Measurements from ENCODE around the gene EFNA5. TPM values are rescaled to one million over a fixed set of nuclear protein-coding genes. Genes with fewer than 3 reads are reported as not detected.

Gene EFNA5
- total RNA-seq, 1 experiment from 2014 or later, result 5.9 TPM

DNA sequence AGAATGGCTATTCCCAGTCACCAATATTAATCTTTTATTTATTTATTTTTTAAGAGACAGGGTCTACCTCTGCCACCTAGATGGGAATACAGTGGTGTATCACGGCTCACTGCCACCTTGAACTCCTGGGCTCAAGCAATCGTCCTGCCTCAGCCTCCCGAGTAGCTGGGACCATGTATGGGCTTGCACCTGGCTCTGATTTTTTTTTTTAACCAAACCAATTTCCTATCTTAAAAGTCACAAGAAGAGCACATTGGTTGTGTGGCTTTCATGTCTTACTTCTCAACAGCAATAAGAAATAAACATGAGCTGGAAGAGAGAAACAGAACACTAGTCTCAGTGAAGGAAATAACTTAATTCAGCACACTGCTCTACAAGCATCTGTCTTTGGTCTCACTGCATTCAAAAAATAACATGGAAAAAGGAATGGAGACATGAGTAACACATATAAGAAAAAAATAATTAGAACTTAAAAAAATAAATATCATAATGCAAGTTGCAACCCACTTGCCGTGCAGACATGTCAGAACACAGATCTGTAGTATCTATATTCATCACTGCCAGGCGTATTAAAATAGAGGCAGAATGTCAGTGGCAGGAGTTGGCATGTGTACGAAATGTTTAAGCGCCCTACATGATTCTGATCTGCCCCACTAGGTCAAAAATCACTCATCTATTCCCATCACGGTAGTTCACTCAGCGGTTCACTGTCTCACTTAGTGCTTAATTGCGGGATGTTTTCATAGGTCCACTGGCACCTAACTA lies 66.4 kb downstream of the EFNA5 start:
- no peak for DNase-seq (ENCODE audit: low spot score)

DNA sequence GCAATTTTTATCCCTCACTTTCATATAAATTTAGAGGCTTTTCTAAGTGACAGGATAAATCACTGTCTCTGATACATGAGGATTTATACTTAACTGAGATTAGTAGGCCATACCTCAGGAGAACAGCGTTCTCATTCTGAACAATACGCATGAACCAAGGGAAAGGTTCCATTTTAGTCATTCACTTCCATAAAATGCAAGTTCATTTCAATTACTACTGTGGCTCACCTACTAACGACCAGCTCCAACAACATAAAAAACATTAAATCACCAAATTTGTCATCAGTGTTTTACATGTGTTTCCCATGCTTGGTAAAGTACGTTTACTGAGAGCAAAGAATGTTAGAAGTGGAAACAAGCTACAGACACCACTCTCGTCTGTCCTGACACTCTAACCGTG lies 67.4 kb downstream of the EFNA5 start:
- DNase-seq (ENCODE audit: low spot score), result no peak

DNA sequence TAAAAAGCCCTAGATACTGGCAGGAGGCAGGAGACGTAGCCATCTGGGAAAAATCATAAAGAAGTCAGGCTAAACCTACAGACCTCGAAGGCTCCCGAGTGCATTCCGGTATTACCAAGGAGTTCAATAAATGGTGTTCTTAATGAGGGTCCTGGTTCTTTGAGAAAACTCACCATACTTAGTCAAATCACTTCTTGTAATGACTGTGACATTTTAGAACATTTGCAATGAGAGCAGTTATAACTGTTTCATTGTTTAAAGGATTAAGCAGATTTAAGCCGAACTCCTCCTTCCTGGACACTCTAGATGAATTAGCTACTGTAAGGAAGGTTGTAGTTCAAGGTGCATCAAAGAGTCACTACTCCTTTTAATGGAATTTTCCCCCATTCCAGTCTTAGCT lies 67.8 kb downstream of the EFNA5 start:
- no peak for DNase-seq (ENCODE audit: low spot score)

DNA sequence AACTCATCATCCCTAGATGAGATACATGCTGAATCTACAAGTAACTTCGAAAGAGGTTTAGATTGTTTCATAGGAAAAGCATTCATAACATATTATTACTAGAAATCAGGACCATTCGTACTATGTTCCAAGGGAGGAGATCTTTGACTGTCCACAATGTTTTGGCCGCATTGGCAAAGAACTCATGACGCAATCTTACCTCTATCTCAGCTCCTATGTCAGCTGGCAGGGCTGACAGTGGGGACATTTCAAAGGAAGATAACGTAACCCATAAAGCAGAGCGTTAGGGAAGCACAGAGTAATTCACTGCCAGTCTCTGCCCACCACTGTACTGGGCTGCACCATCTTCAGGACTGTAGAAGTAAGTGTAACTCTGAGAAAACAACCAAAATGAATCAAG lies 69.7 kb downstream of the EFNA5 start:
- no peak for DNase-seq (ENCODE audit: low spot score)

DNA sequence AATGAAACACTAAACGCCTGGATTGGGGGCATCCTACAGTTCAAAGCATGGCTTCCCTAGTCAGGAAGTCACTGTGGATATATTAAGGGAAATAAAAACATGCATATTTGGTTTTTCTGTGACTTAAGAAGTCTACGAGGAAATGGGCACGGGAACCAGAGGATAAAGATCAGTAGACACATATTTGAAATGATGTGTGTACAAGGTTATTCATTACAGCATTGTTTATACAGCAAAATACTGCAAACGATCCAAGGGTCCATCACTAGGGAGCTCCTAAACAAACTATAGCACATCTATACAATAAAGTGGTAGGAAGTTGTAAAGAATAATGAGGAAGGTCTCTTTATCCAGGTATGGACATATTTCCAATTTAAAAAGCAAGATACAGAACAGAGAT lies 71.8 kb downstream of the EFNA5 start:
- DNase-seq (ENCODE audit: low spot score), result peak; percentile 47

DNA sequence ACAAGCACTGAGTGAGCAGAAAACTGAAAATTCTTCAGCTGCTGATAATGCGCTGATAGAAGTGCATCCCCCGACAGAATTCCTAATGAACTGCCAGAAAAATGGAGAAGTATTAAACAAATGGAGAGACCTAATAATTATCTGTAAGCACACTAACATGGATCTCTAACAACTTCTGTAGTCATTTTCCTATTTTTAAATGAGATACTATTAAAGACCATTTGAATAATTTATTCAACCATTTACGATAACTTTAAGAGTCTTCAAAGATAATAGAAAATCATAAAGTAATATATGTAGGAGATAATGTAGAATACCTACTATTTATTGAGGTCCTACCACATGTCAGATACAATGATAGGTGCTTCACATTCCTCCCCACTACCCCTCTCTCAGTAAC lies 72.9 kb downstream of the EFNA5 start:
- no peak for DNase-seq (ENCODE audit: low spot score)

DNA sequence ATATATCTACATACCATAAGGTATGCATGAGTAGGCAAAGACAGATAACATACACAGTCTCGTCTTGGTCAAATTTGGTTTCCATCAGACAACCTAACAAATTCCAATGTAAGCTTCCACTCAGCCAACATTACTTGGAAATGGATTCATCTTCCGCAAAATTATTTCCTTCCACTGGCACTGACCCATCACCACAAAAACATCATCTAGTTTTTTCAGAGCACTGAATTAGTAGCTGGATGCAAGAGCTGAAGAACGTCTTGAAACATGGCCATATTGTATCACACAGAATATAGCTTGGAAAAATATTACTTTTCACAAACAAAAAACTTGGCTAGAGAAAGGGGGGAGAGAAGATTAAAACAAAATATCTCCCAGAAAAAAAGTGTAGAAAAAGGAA lies 73.5 kb downstream of the EFNA5 start:
- DNase-seq (ENCODE audit: low spot score), result no peak

DNA sequence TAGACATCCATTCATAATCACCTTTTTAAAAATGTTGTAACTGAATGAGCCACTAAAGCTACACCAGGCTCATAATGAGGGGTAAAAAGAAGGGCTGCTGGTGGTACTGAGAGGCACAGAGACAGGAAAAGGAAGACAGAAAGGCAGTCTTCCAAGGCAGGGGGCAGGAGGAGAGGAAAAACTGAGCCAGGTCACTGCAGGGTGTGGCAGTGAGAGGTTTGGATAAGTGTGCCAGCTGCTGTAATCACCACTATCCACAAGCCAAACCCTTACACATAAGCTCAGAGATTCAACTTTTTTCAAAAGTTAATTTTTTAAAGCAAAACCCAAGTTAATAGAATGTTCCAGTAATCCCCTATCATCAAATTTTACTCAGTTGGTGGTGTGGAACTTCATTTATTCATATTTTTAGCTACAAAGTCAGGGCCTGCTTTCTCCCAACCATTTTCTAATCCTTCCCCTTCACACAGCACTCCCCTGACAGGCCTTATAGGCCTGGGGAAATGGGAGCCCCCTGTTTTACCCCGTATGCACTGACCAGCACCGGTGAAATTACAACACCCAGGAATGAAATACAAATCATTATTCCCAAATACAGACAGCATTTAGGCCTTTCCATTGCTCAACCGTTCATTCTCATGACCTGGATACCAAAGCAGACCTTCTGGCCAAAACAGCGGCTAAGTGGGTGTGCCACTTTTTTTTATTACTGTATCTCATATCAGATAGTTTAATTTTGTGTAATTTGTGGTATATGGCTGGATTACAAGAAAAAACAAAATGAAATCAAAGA lies 76.3 kb downstream of the EFNA5 start:
- no peak for DNase-seq (ENCODE audit: low spot score)

DNA sequence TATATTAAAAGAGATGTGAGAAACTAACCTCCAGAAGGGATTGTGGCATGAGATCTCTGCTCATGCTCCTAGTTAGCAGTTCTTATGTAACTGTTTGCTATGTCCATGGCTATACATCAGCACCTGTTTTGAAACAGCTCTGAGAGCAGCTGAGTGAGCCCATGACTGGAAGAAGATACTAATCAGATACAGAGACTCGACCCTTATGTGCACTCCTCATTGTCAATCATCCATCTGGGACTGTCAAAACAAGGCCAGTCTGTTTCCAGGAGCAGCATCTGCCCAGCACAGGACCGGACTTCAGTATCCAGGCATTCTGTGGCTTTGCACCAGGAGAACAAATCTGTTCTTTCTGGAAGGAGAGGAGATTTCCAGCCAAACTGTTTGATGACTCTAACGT lies 77.7 kb downstream of the EFNA5 start:
- no peak for DNase-seq (ENCODE audit: low spot score)

DNA sequence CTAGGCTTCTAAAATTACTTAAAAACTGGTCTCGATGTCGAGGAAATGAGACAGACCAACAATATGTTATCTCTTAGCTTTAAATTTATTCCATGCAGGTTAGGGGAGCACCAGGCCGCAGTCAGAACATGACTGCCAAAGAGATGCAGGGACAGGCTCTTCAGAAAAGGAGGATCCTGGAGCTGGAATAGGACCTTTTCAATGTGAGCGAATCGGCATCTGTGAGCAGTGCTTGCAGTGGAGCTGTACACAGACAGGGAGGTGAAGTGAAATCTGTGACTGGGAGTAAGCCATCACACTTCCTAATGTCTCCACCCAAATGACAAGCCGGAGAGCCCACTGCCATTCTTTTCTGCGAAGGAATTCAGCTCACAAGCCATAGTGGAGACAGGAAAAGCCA lies 78.2 kb downstream of the EFNA5 start:
- no peak for DNase-seq (ENCODE audit: low spot score)

DNA sequence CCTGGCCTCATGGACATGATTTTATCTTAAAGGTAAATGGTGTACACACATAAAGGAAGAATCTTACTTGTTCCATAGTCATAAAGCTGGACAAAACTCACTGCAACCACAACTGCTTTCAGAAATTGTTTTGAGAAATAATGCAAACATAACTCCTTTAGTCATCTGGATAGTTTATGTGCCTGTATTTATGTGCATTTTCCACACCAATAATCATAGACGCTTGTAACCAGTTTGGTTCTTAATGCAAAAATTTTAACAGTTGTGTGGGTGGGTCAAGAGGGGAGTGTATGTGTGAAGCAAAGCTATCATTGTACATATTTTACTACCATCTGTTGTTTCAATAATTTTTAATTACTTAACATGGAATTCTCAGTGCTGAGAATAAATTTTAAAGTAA lies 80.1 kb downstream of the EFNA5 start:
- DNase-seq (ENCODE audit: low spot score), result no peak

DNA sequence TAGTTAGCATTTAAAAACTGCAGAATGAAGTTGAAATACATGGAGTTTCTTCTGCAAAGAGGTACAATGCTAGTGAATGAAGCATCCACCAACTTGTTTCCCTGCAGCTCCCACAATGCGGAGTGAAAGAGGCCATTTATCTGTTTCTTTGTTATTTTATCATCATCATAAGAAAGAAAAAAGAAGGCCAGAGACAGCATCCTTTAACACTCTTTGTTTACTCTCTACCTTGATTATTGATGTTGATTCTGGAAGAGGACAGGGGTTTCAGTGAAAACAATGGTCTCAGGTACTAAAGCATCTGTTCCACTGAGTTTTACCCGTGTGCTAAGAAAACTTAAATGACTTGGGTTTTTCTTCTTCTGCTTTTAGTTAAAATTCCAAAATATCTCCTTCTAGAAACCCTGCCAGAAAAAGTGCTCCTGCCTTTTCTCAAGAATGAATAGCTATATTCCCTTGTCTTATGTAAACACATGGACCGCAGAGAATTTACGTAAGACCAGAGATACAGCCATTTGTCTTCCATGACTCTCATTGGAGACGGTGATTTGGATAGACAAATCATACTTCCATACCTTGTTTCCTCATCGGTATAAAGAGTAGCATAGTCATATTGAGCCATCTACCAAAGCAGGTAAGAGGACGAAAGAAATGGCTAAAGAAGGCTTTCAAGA lies 81.1 kb downstream of the EFNA5 start:
- DNase-seq (ENCODE audit: low spot score), result no peak

DNA sequence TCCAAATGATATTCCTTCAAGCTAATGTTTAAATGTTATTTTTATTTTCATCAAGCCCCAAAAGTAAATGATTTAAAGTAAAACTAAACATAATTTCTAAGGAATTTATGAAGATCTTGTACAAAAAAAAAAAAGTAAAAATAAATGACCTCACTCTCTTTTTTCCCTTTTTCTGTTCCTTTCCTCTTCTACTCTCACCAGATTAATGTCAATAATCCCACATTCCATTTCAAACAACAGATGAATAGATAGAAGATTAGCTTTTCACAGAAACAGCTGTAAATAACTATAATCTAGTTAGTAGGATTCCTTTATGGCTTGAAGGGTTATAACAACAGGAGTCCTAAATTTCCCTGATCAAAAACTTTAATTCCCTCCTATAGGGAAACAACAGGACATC lies 88.1 kb downstream of the EFNA5 start:
- DNase-seq (ENCODE audit: low spot score), result no peak

DNA sequence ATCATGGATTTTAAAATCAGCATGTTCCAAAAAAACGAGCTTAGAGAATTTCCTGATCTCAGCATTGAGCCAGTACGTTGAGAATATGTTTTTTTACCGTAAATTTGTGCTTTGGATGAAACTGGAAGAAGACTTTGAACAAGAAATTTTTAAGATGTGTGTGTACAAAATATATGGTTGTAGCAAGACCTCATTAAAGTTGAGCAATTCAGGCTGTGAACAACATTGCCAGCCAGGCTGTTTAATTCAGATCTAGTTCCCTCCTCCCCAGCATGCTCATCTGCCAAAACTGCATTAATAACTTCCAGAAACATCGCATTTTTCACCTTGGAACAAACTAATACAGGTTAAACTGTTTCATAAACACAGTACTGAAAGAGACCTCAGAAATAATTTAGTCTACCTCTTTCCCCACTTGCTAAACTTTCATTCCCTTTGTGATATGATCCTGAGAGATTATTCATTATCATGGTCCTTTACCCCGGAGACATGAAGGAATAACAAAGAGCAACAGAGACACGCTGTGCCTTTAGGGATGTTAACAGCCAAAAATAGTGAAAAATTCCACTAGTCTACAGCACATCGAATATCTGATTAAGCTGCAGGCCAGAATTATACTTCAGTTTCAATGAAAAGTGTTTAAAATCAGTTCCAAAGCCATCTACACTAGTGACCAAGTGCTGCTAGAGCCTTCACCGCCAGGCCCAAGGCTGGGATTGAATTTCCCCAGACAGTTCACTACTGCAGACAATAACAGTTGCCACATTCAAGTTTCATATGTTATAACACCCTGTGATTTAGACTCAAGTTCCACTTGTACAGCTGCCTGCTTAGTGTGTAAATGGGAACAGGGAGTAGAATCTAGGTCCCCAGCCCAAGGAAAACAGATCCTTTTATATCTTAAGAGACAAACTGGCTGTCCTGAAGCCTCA lies 89.6 kb downstream of the EFNA5 start:
- no peak for DNase-seq (ENCODE audit: low spot score)

DNA sequence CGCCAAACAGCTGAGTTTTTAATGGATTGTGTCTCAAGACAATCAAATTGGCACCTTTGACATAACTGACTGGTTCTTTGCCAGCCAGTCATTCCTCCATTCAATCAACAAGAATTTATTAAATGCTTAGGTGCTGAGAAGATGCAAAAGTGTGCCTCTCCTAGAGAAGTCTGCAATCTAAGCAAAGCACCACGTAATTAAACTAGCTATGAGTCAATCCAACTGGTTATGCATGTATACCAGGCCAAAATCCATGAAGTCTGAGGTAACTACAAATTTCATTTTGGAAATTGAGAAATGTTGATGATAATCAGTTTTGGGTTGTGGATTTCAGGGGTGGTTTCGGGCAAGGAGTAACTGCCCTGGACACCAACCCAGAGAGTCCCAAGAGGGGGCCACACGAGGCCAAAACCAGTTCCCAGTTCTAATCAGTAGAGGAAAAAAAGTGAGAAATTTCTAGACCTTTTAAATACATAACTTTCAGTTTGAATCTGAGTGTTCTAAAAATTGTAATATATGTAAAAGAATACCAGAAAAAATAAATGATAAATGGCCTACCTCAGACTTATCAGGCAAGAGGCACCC lies 92.6 kb downstream of the EFNA5 start:
- DNase-seq (ENCODE audit: low spot score), result no peak

DNA sequence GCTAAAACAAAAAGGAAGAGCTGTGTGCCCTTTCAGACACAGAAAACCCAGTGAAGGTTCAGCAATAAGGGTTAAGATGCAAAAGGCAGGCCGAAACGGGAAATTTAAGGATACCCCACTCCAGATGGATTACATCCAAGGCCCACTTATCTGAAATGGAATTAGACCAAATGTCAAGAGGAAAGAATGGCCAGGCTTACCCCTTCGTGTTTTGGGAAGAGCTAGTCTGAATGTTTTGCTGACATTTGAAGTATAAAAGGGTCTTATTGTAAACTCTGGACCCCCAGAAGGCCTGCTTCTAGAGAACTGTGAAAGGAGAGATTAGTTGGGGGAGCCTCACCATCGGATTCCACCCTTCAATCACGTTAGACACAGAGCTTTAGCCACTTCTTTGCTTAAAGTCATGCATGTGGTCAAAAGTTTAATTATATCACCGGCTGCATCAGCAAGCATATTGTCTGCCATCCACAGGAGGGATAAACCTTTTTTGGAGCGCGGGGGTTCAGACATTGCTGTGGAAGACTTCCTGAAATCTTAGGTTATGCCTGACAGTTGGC lies 93.3 kb downstream of the EFNA5 start:
- no peak for DNase-seq (ENCODE audit: low spot score)

DNA sequence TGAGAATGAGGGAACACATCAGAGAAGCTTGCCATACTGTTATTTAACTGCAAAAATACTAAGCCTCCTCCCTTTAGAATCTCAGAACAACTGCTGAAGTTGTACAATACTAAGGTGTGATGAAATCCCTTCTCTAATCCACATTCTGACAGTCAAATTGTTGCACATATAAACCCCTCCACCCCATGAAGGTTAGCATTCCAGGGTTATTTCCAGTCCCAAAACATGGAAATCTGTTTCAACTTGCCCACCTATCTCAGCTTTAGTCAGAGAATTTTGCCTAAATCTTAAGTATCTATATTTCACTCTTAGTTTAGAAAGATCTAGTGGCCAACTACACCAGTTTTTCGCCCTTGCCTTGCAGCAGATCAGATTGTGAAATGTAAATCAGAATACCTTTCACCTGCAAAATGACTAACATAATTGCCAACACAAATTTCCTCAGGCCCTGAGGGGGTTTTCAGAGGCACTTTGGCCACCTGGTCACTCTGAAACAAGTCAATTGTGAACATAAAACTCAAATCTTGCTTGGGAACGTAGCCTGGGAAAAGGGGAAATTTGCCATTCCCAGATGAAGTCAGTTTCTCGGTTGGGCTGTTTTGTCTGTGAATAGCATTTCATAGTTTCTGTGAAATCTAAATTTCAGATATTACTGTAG lies 93.9 kb downstream of the EFNA5 start:
- DNase-seq (ENCODE audit: low spot score), result no peak

DNA sequence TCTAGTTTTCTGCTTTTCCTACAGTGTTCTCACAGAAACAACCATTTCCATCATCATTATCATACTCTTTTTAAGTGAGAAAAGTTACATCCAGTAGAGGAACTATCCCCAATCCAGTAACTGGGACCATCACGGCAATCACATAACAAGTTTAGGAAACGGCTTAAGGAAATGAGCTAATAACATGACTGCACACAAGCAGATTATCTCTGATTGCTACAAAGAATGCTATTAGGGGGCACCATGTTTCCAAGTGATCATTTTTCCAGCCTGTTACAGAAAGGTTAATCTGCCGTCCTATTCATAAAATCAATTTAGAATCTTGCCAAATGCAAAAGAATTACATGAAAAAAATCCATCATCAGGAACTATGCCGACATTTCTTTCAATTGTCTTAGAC lies 94.6 kb downstream of the EFNA5 start:
- no peak for DNase-seq (ENCODE audit: low spot score)

DNA sequence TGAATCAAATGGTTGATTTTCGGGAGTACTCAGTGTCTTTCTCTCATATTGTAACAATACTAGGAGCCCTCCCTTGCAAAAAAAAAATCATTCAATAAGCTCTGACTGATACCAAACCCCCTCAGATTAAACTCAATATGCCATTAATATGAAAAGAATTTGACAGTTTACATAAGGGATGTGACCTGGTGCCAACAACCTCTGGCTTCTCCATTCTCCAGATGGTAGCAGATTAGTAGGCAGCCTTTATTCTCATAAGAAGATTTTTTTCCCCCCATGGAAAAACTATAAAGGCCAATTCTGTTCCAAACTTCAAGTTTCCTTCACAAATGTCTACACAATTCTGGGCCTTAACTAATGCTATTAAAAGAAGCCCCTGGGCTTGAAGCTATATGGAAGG lies 96.5 kb downstream of the EFNA5 start:
- DNase-seq (ENCODE audit: low spot score), result no peak

DNA sequence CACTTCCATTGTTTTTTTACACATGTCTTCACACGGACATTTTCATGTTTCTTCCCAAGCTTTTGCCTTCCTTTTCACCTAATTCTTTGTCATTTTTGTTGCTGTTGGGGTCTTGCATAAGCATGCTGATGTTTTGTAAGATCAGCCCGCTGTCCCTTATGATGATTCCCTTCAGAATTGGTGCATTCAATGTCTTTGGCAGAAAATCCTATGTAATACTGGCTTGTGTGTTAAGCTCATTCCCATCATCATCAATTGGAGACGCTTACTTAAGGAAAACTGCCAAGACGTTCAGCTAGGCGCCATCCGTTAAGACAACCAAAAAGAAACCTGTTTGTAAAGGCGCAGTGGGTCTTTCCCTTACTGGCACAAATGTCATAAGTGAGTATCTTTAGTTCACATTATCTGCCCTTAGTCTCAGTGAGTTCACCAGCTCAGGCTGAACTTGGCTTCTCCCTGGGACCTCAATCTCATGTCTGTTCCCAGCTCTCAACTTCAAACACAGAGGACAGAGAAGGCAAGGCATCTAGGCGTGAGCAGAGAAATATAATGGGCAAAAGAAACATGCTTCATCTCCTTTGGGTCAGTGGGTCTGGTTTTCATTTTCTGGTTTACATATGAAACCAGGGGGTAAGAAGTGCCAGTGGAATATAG lies 97.9 kb downstream of the EFNA5 start:
- peak; percentile 32 for DNase-seq (ENCODE audit: low spot score)

Data from HT-29 (cell line).